Kidney epithelial cell (primary cell): ENCODE results near the gene RORB. TPM values are rescaled to one million over a fixed set of nuclear protein-coding genes. Genes with fewer than 3 reads are reported as not detected.
A peak's percentile ranks its signal among the peaks of the same experiment; 100 is the strongest.

Source experiments
- DNase-seq: peaks from one replicate; pipeline ENCODE4 v3.0.0-alpha.2; 2010; ENCODE audit warnings: low read depth
- H3K27me3 ChIP-seq: 2 replicates; pipeline ENCODE4 v1.6.0; 2011; ENCODE audit warnings: low read length; ENCODE audit not compliant: control insufficient read depth, insufficient read depth
- H3K36me3 ChIP-seq: 2 replicates; pipeline ENCODE4 v1.5.1; 2011; ENCODE audit warnings: low read length; ENCODE audit not compliant: control insufficient read depth, insufficient read depth
- H3K4me3 ChIP-seq: 2 replicates; pipeline ENCODE4 v1.5.1; 2011; ENCODE audit warnings: low read depth, mild to moderate bottlenecking, control low read depth, low read length
- CTCF ChIP-seq: IDR thresholded peaks from 2 replicates; pipeline ENCODE4 v1.5.1; 2011; ENCODE audit warnings: mild to moderate bottlenecking, moderate library complexity, low read length, control low read depth, inconsistent platforms; ENCODE audit not compliant: insufficient read depth, poor library complexity, severe bottlenecking
- total RNA-seq: library from RNA; depleted of rRNA; stranded (reverse); fragments of >200 nt; gene quantifications from 2 replicates; pipeline ENCODE4 v1.2.3, GENCODE V29; 2015

Gene RORB
- total RNA-seq, 1 donor from 2014 or later, result not detected

- Histone ChIP-seq H3K27me3 (no peaks in the 10 kb centered on the region), H3K36me3 (no peaks in the 10 kb centered on the region), H3K4me3 (no peak overlapping the region)
- no peak for DNase-seq
- TF ChIP-seq CTCF, result no peak
Observed at GRCh38 chr9:74573640-74574191, 76.6 kb downstream of the RORB start.

- no peaks in the 10 kb centered on the region for H3K27me3 ChIP-seq
- no peaks in the 10 kb centered on the region for H3K36me3 ChIP-seq
- no peak for TF ChIP-seq CTCF
- no peak overlapping the region for H3K4me3 ChIP-seq
- no peak for DNase-seq
Observed at GRCh38 chr9:74576176-74576575, 79.0 kb downstream of the RORB start.

DNA sequence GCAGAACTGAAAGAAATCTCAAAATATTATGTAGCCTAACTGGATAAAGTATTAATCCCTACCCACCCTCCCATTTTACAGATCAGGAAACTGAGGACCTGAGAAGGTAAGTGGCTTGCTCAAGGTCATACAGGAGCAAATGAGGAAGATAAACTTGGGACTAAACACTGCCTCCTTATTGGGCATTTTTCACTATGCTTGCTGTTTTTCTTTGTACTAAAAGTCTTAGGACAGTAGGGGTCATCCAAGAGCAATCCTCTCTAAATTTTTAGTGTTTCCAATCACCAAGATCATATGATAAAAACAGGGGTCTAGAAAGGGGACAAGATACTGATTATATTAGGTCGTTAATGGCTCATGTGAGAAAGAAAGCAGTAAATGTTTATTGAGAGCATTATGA lies 80.8 kb downstream of the RORB start:
- Histone ChIP-seq H3K27me3 (no peaks in the 10 kb centered on the region), H3K4me3 (no peak overlapping the region), H3K36me3 (no peaks in the 10 kb centered on the region)
- DNase-seq, result no peak
- TF ChIP-seq CTCF, result peak; percentile 13

DNA sequence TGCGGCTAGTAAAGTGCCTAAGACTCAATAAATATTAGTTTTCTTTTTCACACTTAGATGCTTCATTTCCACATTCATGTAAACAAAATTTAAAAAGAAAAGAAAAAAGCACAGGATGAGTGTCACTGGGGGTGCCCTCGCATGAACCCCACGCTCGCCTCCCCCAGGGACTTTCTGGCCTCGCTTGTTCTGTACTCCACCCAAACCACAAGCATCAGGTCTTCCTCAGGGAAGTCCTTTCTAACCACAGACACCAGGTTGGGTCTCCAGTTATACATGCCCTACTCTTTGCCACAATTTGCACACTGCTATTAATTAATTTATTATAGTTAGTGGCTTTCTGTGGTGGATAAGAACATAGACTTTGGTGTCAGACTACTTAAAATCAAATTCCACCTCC lies 92.4 kb downstream of the RORB start:
- no peak for DNase-seq
- H3K27me3 ChIP-seq, result no peaks in the 10 kb centered on the region
- H3K4me3 ChIP-seq, result no peak overlapping the region
- H3K36me3 ChIP-seq, result no peaks in the 10 kb centered on the region
- no peak for TF ChIP-seq CTCF

DNA sequence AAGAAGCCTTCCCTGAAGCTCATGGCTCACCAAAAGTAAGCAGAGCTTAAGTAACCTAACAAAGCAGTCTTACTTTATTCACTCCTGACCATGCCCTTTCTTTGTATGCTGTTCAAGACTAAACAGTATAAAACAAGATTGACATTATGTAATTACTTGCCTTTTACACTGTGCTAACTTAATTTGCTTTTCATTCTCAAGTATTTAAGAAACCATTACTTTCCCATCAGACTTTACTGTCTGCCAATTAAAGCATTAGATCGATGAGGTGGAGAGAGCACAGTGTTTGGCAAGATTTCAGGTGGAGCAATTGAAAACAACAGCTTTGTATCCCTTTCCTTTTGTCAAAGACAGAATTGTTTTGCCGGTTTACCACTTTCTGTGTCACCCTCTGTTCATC lies 98.2 kb downstream of the RORB start:
- Histone ChIP-seq H3K27me3 (no peaks in the 10 kb centered on the region), H3K36me3 (no peaks in the 10 kb centered on the region), H3K4me3 (no peak overlapping the region)
- DNase-seq, result no peak
- no peak for TF ChIP-seq CTCF

DNA sequence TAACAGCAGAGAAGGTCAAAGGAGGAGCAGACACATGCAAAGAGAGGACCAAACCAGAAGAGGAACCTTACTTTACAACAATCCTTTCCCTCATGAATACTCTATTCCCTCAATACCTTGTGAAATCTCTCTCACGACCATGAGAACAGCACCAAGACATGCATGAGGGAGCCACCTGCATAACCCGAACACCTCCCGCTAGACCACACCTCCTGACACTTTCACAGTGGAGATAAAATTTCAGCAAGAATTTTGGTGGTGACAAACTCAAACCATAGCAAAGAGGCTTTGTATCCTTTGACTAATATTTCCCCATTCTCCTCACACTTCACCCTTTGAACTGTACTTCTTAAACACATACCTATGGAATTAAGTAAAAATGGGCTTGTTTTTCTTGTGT lies 101.7 kb downstream of the RORB start:
- DNase-seq, result no peak
- no peak for TF ChIP-seq CTCF
- no peaks in the 10 kb centered on the region for H3K36me3 ChIP-seq
- H3K27me3 ChIP-seq, result no peaks in the 10 kb centered on the region
- no peak overlapping the region for H3K4me3 ChIP-seq
